ENCODE results near the gene TNIK.

The TNIK gene

GRCh38 chr3:171297207-171297606 is 163.0 kb downstream of the TNIK start:
- no peak for TF ChIP-seq SIN3A (IDR thresholded peaks at IDR 0.05; ENCODE audit: borderline replicate concordance, insufficient read depth, low read length)
- TF ChIP-seq REST (IDR thresholded peaks at IDR 0.05; ENCODE audit: insufficient read depth in 1 of 2, low read depth in 2 of 2, low read length in 2 of 2): no peak
- no peak for TF ChIP-seq TAF1 (IDR thresholded peaks at IDR 0.05; ENCODE audit: borderline replicate concordance, insufficient read depth, low read length)

GRCh38 chr3:171295484-171296373 is 164.5 kb downstream of the TNIK start:
- TF ChIP-seq TAF1 (IDR thresholded peaks at IDR 0.05; ENCODE audit: borderline replicate concordance, insufficient read depth, low read length) (no peak), SIN3A (IDR thresholded peaks at IDR 0.05; ENCODE audit: borderline replicate concordance, insufficient read depth, low read length) (no peak), FOXP2 (optimal IDR thresholded peaks at IDR 0.05; ENCODE audit: borderline replicate concordance, extremely low read depth, extremely low read length, insufficient read depth) (no peak), POLR2AphosphoS5 (IDR thresholded peaks at IDR 0.05; ENCODE audit: low read depth, low read length) (no peak), REST (IDR thresholded peaks at IDR 0.05; ENCODE audit: insufficient read depth in 1 of 2, low read depth in 2 of 2, low read length in 2 of 2) (no peak)

GRCh38 chr3:171293142-171293782 is 166.9 kb downstream of the TNIK start:
- TF ChIP-seq REST (IDR thresholded peaks at IDR 0.05; ENCODE audit: insufficient read depth in 1 of 2, low read depth in 2 of 2, low read length in 2 of 2): no peak
- no peak for TF ChIP-seq FOXP2 (optimal IDR thresholded peaks at IDR 0.05; ENCODE audit: borderline replicate concordance, extremely low read depth, extremely low read length, insufficient read depth)
- TF ChIP-seq SIN3A (IDR thresholded peaks at IDR 0.05; ENCODE audit: borderline replicate concordance, insufficient read depth, low read length): no peak
- no peak for TF ChIP-seq TAF1 (IDR thresholded peaks at IDR 0.05; ENCODE audit: borderline replicate concordance, insufficient read depth, low read length)

- TF ChIP-seq TAF1 (IDR thresholded peaks at IDR 0.05; ENCODE audit: borderline replicate concordance, insufficient read depth, low read length): no peak
- no peak for TF ChIP-seq SIN3A (IDR thresholded peaks at IDR 0.05; ENCODE audit: borderline replicate concordance, insufficient read depth, low read length)
Observed at GRCh38 chr3:171290680-171291079, 169.5 kb downstream of the TNIK start.

GRCh38 chr3:171289291-171289690 is 170.9 kb downstream of the TNIK start:
- TF ChIP-seq FOXP2 (optimal IDR thresholded peaks at IDR 0.05; ENCODE audit: borderline replicate concordance, extremely low read depth, extremely low read length, insufficient read depth): no peak
- no peak for TF ChIP-seq SIN3A (IDR thresholded peaks at IDR 0.05; ENCODE audit: borderline replicate concordance, insufficient read depth, low read length)
- no peak for TF ChIP-seq REST (IDR thresholded peaks at IDR 0.05; ENCODE audit: insufficient read depth in 1 of 2, low read depth in 2 of 2, low read length in 2 of 2)
- no peak for TF ChIP-seq POLR2AphosphoS5 (IDR thresholded peaks at IDR 0.05; ENCODE audit: low read depth, low read length)
- no peak for TF ChIP-seq TAF1 (IDR thresholded peaks at IDR 0.05; ENCODE audit: borderline replicate concordance, insufficient read depth, low read length)

Measured in PFSK-1 (cell line).